Esophagus mucosa (tissue), 1 donor: ENCODE measurements around the gene GULP1. TPM values are rescaled to one million over a fixed set of nuclear protein-coding genes. Genes with fewer than 3 reads are reported as not detected.

Experiments used
- ATAC-seq: fragments of 200-7000 bp; cut with Tn5 transposase; one replicate; pipeline ENCODE4 v1.9.1; 2020
- total RNA-seq: library from RNA; stranded (reverse); gene quantifications from one replicate; pipeline ENCODE4 v1.2.4, GENCODE V29; 2023
- donor health status: DM: yes; HTN: yes; CAD: no.

The GULP1 gene
- total RNA-seq, 1 donor from 2014 or later: 10.2 TPM

- no peak for ATAC-seq
Observed at GRCh38 chr2:188293601-188294351, 2.1 kb downstream of the GULP1 start.

- no peak for ATAC-seq
Observed at GRCh38 chr2:188294352-188294926, 2.8 kb downstream of the GULP1 start.

GRCh38 chr2:188295067-188295685, 3.5 kb downstream of the GULP1 start:
- no peak for ATAC-seq

- no peak for ATAC-seq
Observed at GRCh38 chr2:188297978-188298377, 6.3 kb downstream of the GULP1 start.

- peak; percentile 90 for ATAC-seq
Observed at GRCh38 chr2:188298937-188299371, 7.3 kb downstream of the GULP1 start.

- ATAC-seq: no peak
Observed at GRCh38 chr2:188303363-188304031, 11.8 kb downstream of the GULP1 start.

GRCh38 chr2:188305271-188305670, 13.6 kb downstream of the GULP1 start:
- no peak for ATAC-seq

- no peak for ATAC-seq
Observed at GRCh38 chr2:188306271-188306670, 14.6 kb downstream of the GULP1 start.

- ATAC-seq: no peak
Observed at GRCh38 chr2:188307850-188308283, 16.2 kb downstream of the GULP1 start.

GRCh38 chr2:188308483-188308882, 16.8 kb downstream of the GULP1 start:
- ATAC-seq: no peak

GRCh38 chr2:188309364-188309763, 17.7 kb downstream of the GULP1 start:
- no peak for ATAC-seq

GRCh38 chr2:188314314-188315054, 22.8 kb downstream of the GULP1 start:
- ATAC-seq: no peak

- ATAC-seq: no peak
Observed at GRCh38 chr2:188315750-188316149, 24.1 kb downstream of the GULP1 start.

GRCh38 chr2:188316342-188316741, 24.7 kb downstream of the GULP1 start:
- no peak for ATAC-seq

- ATAC-seq: no peak
Observed at GRCh38 chr2:188316791-188317423, 25.2 kb downstream of the GULP1 start.

GRCh38 chr2:188318161-188318749, 26.6 kb downstream of the GULP1 start:
- no peak for ATAC-seq

GRCh38 chr2:188319838-188320237, 28.2 kb downstream of the GULP1 start:
- no peak for ATAC-seq

GRCh38 chr2:188320861-188321260, 29.2 kb downstream of the GULP1 start:
- ATAC-seq: no peak

GRCh38 chr2:188322569-188323551, 31.2 kb downstream of the GULP1 start:
- ATAC-seq: no peak

- no peak for ATAC-seq
Observed at GRCh38 chr2:188324067-188324466, 32.4 kb downstream of the GULP1 start.
